ENCODE results near the gene CAPZB. TPM values are rescaled to one million over a fixed set of nuclear protein-coding genes. Genes with fewer than 3 reads are reported as not detected.

The CAPZB gene
- polyA plus RNA-seq, 1 donor from 2014 or later, result 159 TPM

DNA sequence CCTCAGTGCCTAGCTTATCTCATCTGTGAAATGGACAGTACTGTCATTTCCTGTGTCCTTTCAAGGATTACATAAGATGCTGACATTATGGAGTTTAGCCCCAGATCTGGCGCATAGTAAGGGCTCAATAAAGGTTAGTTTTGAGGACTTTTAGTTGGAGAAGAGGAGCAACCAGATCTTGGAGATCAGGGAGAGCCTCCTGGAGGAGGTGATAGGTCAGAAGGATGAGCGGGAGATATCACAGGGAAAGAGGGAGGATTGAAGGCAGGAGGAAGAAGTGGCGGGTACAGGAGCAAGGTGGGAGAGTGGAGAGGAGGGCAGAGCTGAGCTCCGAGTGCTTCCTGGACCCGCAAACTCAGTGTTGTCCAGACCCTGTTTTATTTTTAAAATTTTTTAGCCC is 155.7 kb downstream of the CAPZB start:
- Histone ChIP-seq H3K27ac (ENCODE audit: low read length) (no peak overlapping the region), H3K4me3 (ENCODE audit: low read length) (no peak overlapping the region), H3K9me3 (ENCODE audit: low read length) (no peaks in the 10 kb centered on the region), H3K9ac (ENCODE audit: low read length) (no peak overlapping the region), H3K36me3 (ENCODE audit: insufficient read depth, low read length) (no peaks in the 10 kb centered on the region), H3K9me2 (ENCODE audit: insufficient read depth, low read length) (no peaks in the 10 kb centered on the region), H3K4me2 (ENCODE audit: low read length) (no peak overlapping the region), H3K79me2 (replicated peaks; ENCODE audit: insufficient read depth, low read length) (no peaks in the 10 kb centered on the region), H3F3A (ENCODE audit: insufficient read depth, low read length, poor library complexity, severe bottlenecking) (no peaks in the 10 kb centered on the region), H4K20me1 (ENCODE audit: insufficient read depth) (no peaks in the 10 kb centered on the region), H3K27me3 (ENCODE audit: insufficient read depth, low read depth, low read length) (no peaks in the 10 kb centered on the region), H2AFZ (ENCODE audit: low read depth, low read length) (no peak overlapping the region)
- TF ChIP-seq RAD21 (conservative IDR thresholded peaks at IDR 0.05) (no peak), EP300 (conservative IDR thresholded peaks at IDR 0.05; ENCODE audit: poor library complexity, severe bottlenecking) (no peak), EZH2 (IDR thresholded peaks at IDR 0.05; ENCODE audit: borderline replicate concordance, insufficient read depth, low read length, poor library complexity, severe bottlenecking) (no peak)
- TF ChIP-seq, protein P1, sequence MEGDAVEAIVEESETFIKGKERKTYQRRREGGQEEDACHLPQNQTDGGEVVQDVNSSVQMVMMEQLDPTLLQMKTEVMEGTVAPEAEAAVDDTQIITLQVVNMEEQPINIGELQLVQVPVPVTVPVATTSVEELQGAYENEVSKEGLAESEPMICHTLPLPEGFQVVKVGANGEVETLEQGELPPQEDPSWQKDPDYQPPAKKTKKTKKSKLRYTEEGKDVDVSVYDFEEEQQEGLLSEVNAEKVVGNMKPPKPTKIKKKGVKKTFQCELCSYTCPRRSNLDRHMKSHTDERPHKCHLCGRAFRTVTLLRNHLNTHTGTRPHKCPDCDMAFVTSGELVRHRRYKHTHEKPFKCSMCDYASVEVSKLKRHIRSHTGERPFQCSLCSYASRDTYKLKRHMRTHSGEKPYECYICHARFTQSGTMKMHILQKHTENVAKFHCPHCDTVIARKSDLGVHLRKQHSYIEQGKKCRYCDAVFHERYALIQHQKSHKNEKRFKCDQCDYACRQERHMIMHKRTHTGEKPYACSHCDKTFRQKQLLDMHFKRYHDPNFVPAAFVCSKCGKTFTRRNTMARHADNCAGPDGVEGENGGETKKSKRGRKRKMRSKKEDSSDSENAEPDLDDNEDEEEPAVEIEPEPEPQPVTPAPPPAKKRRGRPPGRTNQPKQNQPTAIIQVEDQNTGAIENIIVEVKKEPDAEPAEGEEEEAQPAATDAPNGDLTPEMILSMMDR (IDR thresholded peaks at IDR 0.05; ENCODE audit: poor library complexity, severe bottlenecking), result no peak

DNA sequence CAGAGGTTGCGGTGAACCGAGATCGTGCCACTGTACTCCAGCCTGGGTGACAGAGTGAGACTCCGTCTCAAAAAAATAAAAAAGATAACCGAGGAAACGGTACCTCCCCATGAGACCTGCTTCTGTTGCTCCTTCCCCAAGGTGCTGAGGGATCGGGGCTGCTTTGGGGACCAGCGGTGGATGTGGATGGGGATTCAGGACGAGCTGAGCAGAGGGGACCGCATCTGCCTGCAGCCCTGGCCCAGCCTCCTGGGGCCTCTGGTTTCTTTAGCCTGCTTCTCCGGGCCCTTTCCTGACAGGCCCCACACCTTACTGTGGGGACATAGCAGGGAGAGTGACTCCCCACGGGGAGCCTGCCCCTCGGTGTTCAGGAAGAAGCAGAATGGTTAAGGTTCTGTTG is 156.2 kb downstream of the CAPZB start:
- TF ChIP-seq EZH2 (IDR thresholded peaks at IDR 0.05; ENCODE audit: borderline replicate concordance, insufficient read depth, low read length, poor library complexity, severe bottlenecking), result no peak
- no peak for TF ChIP-seq RAD21 (conservative IDR thresholded peaks at IDR 0.05)
- TF ChIP-seq POLR2AphosphoS5 (IDR thresholded peaks at IDR 0.05), result no peak
- TF ChIP-seq, protein P2, sequence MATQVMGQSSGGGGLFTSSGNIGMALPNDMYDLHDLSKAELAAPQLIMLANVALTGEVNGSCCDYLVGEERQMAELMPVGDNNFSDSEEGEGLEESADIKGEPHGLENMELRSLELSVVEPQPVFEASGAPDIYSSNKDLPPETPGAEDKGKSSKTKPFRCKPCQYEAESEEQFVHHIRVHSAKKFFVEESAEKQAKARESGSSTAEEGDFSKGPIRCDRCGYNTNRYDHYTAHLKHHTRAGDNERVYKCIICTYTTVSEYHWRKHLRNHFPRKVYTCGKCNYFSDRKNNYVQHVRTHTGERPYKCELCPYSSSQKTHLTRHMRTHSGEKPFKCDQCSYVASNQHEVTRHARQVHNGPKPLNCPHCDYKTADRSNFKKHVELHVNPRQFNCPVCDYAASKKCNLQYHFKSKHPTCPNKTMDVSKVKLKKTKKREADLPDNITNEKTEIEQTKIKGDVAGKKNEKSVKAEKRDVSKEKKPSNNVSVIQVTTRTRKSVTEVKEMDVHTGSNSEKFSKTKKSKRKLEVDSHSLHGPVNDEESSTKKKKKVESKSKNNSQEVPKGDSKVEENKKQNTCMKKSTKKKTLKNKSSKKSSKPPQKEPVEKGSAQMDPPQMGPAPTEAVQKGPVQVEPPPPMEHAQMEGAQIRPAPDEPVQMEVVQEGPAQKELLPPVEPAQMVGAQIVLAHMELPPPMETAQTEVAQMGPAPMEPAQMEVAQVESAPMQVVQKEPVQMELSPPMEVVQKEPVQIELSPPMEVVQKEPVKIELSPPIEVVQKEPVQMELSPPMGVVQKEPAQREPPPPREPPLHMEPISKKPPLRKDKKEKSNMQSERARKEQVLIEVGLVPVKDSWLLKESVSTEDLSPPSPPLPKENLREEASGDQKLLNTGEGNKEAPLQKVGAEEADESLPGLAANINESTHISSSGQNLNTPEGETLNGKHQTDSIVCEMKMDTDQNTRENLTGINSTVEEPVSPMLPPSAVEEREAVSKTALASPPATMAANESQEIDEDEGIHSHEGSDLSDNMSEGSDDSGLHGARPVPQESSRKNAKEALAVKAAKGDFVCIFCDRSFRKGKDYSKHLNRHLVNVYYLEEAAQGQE (IDR thresholded peaks at IDR 0.05; ENCODE audit: borderline replicate concordance), result no peak
- no peak for TF ChIP-seq MXI1 (conservative IDR thresholded peaks at IDR 0.05; ENCODE audit: poor library complexity, severe bottlenecking)
- TF ChIP-seq, protein P1 (IDR thresholded peaks at IDR 0.05; ENCODE audit: poor library complexity, severe bottlenecking), result no peak
- TF ChIP-seq SMC3 (conservative IDR thresholded peaks at IDR 0.05; ENCODE audit: poor library complexity), result no peak
- TF ChIP-seq EP300 (conservative IDR thresholded peaks at IDR 0.05; ENCODE audit: poor library complexity, severe bottlenecking), result no peak
- no peak for TF ChIP-seq TAF1 (IDR thresholded peaks at IDR 0.05; ENCODE audit: low read depth)
- no peak overlapping the region for H3K4me2 ChIP-seq (ENCODE audit: low read length)
- H2AFZ ChIP-seq (ENCODE audit: low read depth, low read length), result no peak overlapping the region
- no peak overlapping the region for H3K9ac ChIP-seq (ENCODE audit: low read length)
- H3F3A ChIP-seq (ENCODE audit: insufficient read depth, low read length, poor library complexity, severe bottlenecking), result no peaks in the 10 kb centered on the region
- no peak overlapping the region for H3K27ac ChIP-seq (ENCODE audit: low read length)
- H4K20me1 ChIP-seq (ENCODE audit: insufficient read depth), result no peaks in the 10 kb centered on the region
- no peaks in the 10 kb centered on the region for H3K9me3 ChIP-seq (ENCODE audit: low read length)
- no peaks in the 10 kb centered on the region for H3K27me3 ChIP-seq (ENCODE audit: insufficient read depth, low read depth, low read length)
- no peaks in the 10 kb centered on the region for H3K9me2 ChIP-seq (ENCODE audit: insufficient read depth, low read length)
- H3K79me2 ChIP-seq (replicated peaks; ENCODE audit: insufficient read depth, low read length), result no peaks in the 10 kb centered on the region
- no peak overlapping the region for H3K4me3 ChIP-seq (ENCODE audit: low read length)
- no peaks in the 10 kb centered on the region for H3K36me3 ChIP-seq (ENCODE audit: insufficient read depth, low read length)
